HCT116 (cell line): ENCODE data around the gene ANKRD6. TPM values are rescaled to one million over a fixed set of nuclear protein-coding genes. Genes with fewer than 3 reads are reported as not detected.
A peak's percentile ranks its signal among the peaks of the same experiment; 100 is the strongest.

ENCODE experiments used
- ATAC-seq: fragments of 200-7000 bp; cut with Tn5 transposase; 2 replicates; pipeline ENCODE4 v1.9.1; 2020; ENCODE audit warnings: mild to moderate bottlenecking, moderate library complexity
- BruUV-seq: library from RNA; stranded (reverse); fragments of 400-500 nt; replicated peaks from 2 replicates; lab custom pipeline; 2021; lab: Mats Ljungman, UMichigan
- CTCF ChIA-PET: fragments of 300-600 bp; sonication (Branson Sonifier 250); formaldehyde crosslinking; loops from one replicate; lab custom pipeline; 2021; ENCODE audit warnings: antibody characterized with exemption; lab: Charles Lee
- POLR2A ChIA-PET: fragments of 300-600, 350-600 bp; sonication (Branson Sonifier 250); formaldehyde crosslinking; loops from one replicate; lab custom pipeline; 2021; ENCODE audit warnings: antibody characterized with exemption; lab: Charles Lee
- RAD21 ChIA-PET, 2 experiments: fragments of 300-600 bp; sonication (Branson Sonifier 250); formaldehyde crosslinking; loops; one replicate each; lab custom pipeline; 2023; ENCODE audit warnings: low total read pairs in 2 of 2; ENCODE audit not compliant: uncharacterized antibody in 2 of 2, unreplicated experiment in 2 of 2, low non-redundant PET in 1 of 2; lab: Charles Lee
- DNase-seq: peaks from one replicate; pipeline ENCODE4 v3.0.0-alpha.2; 2010; ENCODE audit warnings: low read depth, low spot score
- H2AFZ ChIP-seq: fragments of 200-600 bp; shearing (Covaris generic), sonication (generic); 2 replicates; pipeline ENCODE4 v1.6.1; 2017; ENCODE audit warnings: low read depth, mixed run types, mixed read lengths, antibody characterized with exemption, low read length; ENCODE audit not compliant: poor library complexity, severe bottlenecking
- H3K27ac ChIP-seq: 2 replicates; pipeline ENCODE4 v1.5.1; 2012; ENCODE audit warnings: low read depth, low read length
- H3K27me3 ChIP-seq: fragments of 200-600 bp; sonication (generic); 2 replicates; pipeline ENCODE4 v1.6.1; 2016; ENCODE audit warnings: mixed run types, low read length, mixed read lengths; ENCODE audit not compliant: insufficient read depth
- H3K36me3 ChIP-seq, 2 experiments: fragments of 200-500 bp in 1 of 2; fragments of 200-600 bp in 1 of 2; sonication (Bioruptor generic) in 1 of 2; sonication (generic) in 1 of 2; 2 replicates each; pipeline versions ENCODE4 v1.5.1 to v1.6.1; 2014 to 2016; ENCODE audit warnings: low read length in 2 of 2, inconsistent platforms in 1 of 2, mixed read lengths in 1 of 2, mixed run types in 1 of 2; ENCODE audit not compliant: insufficient read depth in 2 of 2, control insufficient read depth in 1 of 2
- H3K4me1 ChIP-seq, 2 experiments: fragments of 200-600 bp in 1 of 2; sonication (generic) in 1 of 2; 2 replicates each; pipeline versions ENCODE4 v1.5.1 to v1.6.1; 2012 to 2017; ENCODE audit warnings: low read length in 2 of 2, inconsistent platforms in 1 of 2, mild to moderate bottlenecking in 1 of 2, mixed read lengths in 1 of 2, mixed run types in 1 of 2, moderate library complexity in 1 of 2; ENCODE audit not compliant: insufficient read depth in 2 of 2, control insufficient read depth in 1 of 2
- H3K4me2 ChIP-seq: fragments of 200-600 bp; sonication (generic); 2 replicates; pipeline ENCODE4 v1.6.1; 2017; ENCODE audit warnings: mixed run types, low read length, mixed read lengths
- H3K4me3 ChIP-seq, 2 experiments: fragments of 200-600 bp in 1 of 2; sonication (generic) in 1 of 2; replicated peaks in 1 of 2; 2 replicates each; pipeline ENCODE4 v1.5.1; 2011 to 2016; ENCODE audit warnings: low read length in 2 of 2, control low read depth in 1 of 2, low read depth in 1 of 2, mild to moderate bottlenecking in 1 of 2, mixed read lengths in 1 of 2, mixed run types in 1 of 2
- H3K79me2 ChIP-seq: fragments of 200-600 bp; sonication (generic); 2 replicates; pipeline ENCODE4 v1.6.1; 2017; ENCODE audit warnings: mild to moderate bottlenecking, mixed run types, low read length, moderate library complexity, mixed read lengths; ENCODE audit not compliant: insufficient read depth
- H3K9ac ChIP-seq: fragments of 200-600 bp; sonication (generic); 2 replicates; pipeline ENCODE4 v1.6.1; 2016; ENCODE audit warnings: low read length, mixed read lengths
- H3K9me2 ChIP-seq: fragments of 200-600 bp; sonication (generic), shearing (Covaris generic); 2 replicates; pipeline ENCODE4 v1.6.1; 2017; ENCODE audit warnings: mixed run types, mild to moderate bottlenecking, moderate library complexity; ENCODE audit not compliant: insufficient read depth
- H3K9me3 ChIP-seq, 2 experiments: fragments of 200-500 bp in 1 of 2; fragments of 200-600 bp in 1 of 2; sonication (Bioruptor generic) in 1 of 2; sonication (generic) in 1 of 2; 2 replicates each; pipeline ENCODE4 v1.6.1; 2014 to 2017; ENCODE audit warnings: low read length in 2 of 2, mixed read lengths in 2 of 2, inconsistent platforms in 1 of 2, low read depth in 1 of 2, mild to moderate bottlenecking in 1 of 2, mixed run types in 1 of 2, moderate library complexity in 1 of 2; ENCODE audit not compliant: control insufficient read depth in 1 of 2, insufficient read depth in 1 of 2
- H4K20me1 ChIP-seq: fragments of 200-600 bp; sonication (generic), shearing (Covaris generic); 2 replicates; pipeline ENCODE4 v1.6.1; 2017; ENCODE audit warnings: mixed run types, mild to moderate bottlenecking, moderate library complexity; ENCODE audit not compliant: insufficient read depth
- POLR2A ChIP-seq: IDR thresholded peaks from 2 replicates; pipeline ENCODE4 v1.7.0; 2011; ENCODE audit warnings: borderline replicate concordance; ENCODE audit not compliant: insufficient read depth, insufficient read length; ENCODE audit errors: extremely low read depth
- RAD21 ChIP-seq: IDR thresholded peaks from 2 replicates; pipeline ENCODE4 v1.6.1; 2012; ENCODE audit warnings: low read depth, mild to moderate bottlenecking
- SRF ChIP-seq: IDR thresholded peaks from 2 replicates; pipeline ENCODE4 v1.6.1; 2012; ENCODE audit warnings: low read depth
- ZBTB33 ChIP-seq: IDR thresholded peaks from 2 replicates; pipeline ENCODE4 v1.6.1; 2011; ENCODE audit warnings: mild to moderate bottlenecking, low read length, moderate library complexity; ENCODE audit not compliant: insufficient replicate concordance; ENCODE audit errors: extremely low read depth
- ZNF274 ChIP-seq: fragments of 200-500 bp; sonication (Bioruptor generic); IDR thresholded peaks from 2 replicates; pipeline ENCODE4 v1.6.1; 2014; ENCODE audit warnings: mild to moderate bottlenecking, low read depth, low read length, inconsistent platforms
- intact Hi-C: fragments of 100-400 bp; cut with micrococcal nuclease; formaldehyde crosslinking; loops from 2 replicates; pipeline ENCODE4 v1.10.0; 2022
- total RNA-seq: library from RNA; stranded (reverse); gene quantifications from one replicate; pipeline ENCODE4 v1.2.1, GENCODE V29; 2021; ENCODE audit not compliant: unreplicated experiment
- TF ChIP-seq, protein P1 (sequence below): IDR thresholded peaks from 2 replicates; pipeline ENCODE4 v1.6.1; 2012
- TF ChIP-seq, protein P2 (sequence below): IDR thresholded peaks from 2 replicates; pipeline ENCODE4 v1.6.1; 2012; ENCODE audit warnings: low read depth
- TF ChIP-seq, protein P3 (sequence below), 3 experiments: fragments of 200-600 bp in 1 of 3; sonication (generic) in 1 of 3; IDR thresholded peaks in 2 of 3; conservative IDR thresholded peaks in 1 of 3; 2 replicates each; pipeline ENCODE4 v1.5.1; 2012 to 2017; ENCODE audit warnings: low read depth in 2 of 3, low read length in 2 of 3, antibody characterized with exemption in 1 of 3, borderline replicate concordance in 1 of 3, control low read depth in 1 of 3, mild to moderate bottlenecking in 1 of 3, mixed read lengths in 1 of 3, mixed run types in 1 of 3, moderate library complexity in 1 of 3; ENCODE audit not compliant: insufficient read depth in 1 of 3

ANKRD6 gene
- total RNA-seq, 1 experiment from 2014 or later, result 9.9 TPM

- TF ChIP-seq SRF, result no peak
- no peak for TF ChIP-seq RAD21
- TF ChIP-seq ZBTB33, result no peak
- TF ChIP-seq ZNF274, result no peak
- TF ChIP-seq, all 23 proteins: peak for 0
Measured at GRCh38 chr6:89530982-89531381, 98.0 kb downstream of the ANKRD6 start (continued).

DNA sequence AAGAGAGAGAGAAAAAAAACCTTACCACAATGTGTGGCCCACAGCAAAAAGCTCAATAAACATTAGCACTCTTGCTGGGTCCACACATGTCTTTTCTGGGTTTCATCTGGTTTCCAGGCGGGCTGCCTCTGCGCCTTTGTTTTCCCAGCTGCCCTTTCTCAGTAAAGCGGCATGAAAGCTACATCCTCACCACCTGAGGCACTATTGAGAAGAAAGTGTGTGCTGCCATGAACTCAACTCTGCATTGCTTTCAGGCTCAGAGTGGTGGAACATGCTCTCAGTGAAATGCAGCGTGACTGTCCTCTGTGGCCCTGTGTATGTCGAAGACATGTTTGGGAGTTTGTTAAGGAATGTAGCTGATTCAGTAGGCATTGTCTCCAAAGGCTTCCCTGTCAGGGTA lies 103.3 kb downstream of the ANKRD6 start:
- TF ChIP-seq, protein P1, sequence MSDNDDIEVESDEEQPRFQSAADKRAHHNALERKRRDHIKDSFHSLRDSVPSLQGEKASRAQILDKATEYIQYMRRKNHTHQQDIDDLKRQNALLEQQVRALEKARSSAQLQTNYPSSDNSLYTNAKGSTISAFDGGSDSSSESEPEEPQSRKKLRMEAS, result no peak
- TF ChIP-seq RAD21, result no peak
- TF ChIP-seq POLR2A, result no peak
- no peak for TF ChIP-seq ZBTB33
- TF ChIP-seq SRF, result no peak
- TF ChIP-seq, protein P2, sequence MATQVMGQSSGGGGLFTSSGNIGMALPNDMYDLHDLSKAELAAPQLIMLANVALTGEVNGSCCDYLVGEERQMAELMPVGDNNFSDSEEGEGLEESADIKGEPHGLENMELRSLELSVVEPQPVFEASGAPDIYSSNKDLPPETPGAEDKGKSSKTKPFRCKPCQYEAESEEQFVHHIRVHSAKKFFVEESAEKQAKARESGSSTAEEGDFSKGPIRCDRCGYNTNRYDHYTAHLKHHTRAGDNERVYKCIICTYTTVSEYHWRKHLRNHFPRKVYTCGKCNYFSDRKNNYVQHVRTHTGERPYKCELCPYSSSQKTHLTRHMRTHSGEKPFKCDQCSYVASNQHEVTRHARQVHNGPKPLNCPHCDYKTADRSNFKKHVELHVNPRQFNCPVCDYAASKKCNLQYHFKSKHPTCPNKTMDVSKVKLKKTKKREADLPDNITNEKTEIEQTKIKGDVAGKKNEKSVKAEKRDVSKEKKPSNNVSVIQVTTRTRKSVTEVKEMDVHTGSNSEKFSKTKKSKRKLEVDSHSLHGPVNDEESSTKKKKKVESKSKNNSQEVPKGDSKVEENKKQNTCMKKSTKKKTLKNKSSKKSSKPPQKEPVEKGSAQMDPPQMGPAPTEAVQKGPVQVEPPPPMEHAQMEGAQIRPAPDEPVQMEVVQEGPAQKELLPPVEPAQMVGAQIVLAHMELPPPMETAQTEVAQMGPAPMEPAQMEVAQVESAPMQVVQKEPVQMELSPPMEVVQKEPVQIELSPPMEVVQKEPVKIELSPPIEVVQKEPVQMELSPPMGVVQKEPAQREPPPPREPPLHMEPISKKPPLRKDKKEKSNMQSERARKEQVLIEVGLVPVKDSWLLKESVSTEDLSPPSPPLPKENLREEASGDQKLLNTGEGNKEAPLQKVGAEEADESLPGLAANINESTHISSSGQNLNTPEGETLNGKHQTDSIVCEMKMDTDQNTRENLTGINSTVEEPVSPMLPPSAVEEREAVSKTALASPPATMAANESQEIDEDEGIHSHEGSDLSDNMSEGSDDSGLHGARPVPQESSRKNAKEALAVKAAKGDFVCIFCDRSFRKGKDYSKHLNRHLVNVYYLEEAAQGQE, result no peak
- TF ChIP-seq, protein P3, sequence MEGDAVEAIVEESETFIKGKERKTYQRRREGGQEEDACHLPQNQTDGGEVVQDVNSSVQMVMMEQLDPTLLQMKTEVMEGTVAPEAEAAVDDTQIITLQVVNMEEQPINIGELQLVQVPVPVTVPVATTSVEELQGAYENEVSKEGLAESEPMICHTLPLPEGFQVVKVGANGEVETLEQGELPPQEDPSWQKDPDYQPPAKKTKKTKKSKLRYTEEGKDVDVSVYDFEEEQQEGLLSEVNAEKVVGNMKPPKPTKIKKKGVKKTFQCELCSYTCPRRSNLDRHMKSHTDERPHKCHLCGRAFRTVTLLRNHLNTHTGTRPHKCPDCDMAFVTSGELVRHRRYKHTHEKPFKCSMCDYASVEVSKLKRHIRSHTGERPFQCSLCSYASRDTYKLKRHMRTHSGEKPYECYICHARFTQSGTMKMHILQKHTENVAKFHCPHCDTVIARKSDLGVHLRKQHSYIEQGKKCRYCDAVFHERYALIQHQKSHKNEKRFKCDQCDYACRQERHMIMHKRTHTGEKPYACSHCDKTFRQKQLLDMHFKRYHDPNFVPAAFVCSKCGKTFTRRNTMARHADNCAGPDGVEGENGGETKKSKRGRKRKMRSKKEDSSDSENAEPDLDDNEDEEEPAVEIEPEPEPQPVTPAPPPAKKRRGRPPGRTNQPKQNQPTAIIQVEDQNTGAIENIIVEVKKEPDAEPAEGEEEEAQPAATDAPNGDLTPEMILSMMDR (IDR thresholded peaks at IDR 0.05 in 2 of 3, conservative IDR thresholded peaks at IDR 0.05 in 1 of 3; ENCODE audit: borderline replicate concordance in 1 of 3, insufficient read depth in 1 of 3, low read depth in 2 of 3, low read length in 2 of 3), result 0 out of 6 replicates have a peak, but pooled peaks of 1 of the 3 experiments have one; percentile 5
- ChIA-PET POLR2A (no interaction called here), CTCF (no interaction called here), RAD21 (no interaction called here)
- ATAC-seq, result no peak
- Histone ChIP-seq H3K36me3 (no peaks in the 10 kb centered on the region), H2AFZ (no peak overlapping the region), H3K4me3 (no peak overlapping the region), H3K4me2 (no peak overlapping the region), H3K79me2 (no peaks in the 10 kb centered on the region), H3K4me1 (no peaks in the 10 kb centered on the region), H4K20me1 (no peaks in the 10 kb centered on the region), H3K9me2 (no peaks in the 10 kb centered on the region), H3K9me3 (no peaks in the 10 kb centered on the region), H3K9ac (no peak overlapping the region), H3K27me3 (no peaks in the 10 kb centered on the region), H3K27ac (no peak overlapping the region)
- no peak for DNase-seq
- no TSS peak for BruUV-seq
- intact Hi-C loops, result no loop called here
